GM18499 (cell line): ENCODE results near the gene SAMD4B.
"Not testable (repeated sequence)": the region's sequence is repeated elsewhere in the genome, so short reads cannot be mapped to it uniquely, and the experiment has no call there.

Experiments used
- ATAC-seq: cut with Tn5 transposase; IDR thresholded peaks from one replicate; pipeline ENCODE4 v1.9.1; 2021; ENCODE audit warnings: moderate number of reproducible peaks; ENCODE audit not compliant: insufficient read depth, unreplicated experiment

SAMD4B gene

GRCh38 chr19:39310558-39311311 lies 31.5 kb upstream of the SAMD4B start:
- no peak for ATAC-seq

DNA sequence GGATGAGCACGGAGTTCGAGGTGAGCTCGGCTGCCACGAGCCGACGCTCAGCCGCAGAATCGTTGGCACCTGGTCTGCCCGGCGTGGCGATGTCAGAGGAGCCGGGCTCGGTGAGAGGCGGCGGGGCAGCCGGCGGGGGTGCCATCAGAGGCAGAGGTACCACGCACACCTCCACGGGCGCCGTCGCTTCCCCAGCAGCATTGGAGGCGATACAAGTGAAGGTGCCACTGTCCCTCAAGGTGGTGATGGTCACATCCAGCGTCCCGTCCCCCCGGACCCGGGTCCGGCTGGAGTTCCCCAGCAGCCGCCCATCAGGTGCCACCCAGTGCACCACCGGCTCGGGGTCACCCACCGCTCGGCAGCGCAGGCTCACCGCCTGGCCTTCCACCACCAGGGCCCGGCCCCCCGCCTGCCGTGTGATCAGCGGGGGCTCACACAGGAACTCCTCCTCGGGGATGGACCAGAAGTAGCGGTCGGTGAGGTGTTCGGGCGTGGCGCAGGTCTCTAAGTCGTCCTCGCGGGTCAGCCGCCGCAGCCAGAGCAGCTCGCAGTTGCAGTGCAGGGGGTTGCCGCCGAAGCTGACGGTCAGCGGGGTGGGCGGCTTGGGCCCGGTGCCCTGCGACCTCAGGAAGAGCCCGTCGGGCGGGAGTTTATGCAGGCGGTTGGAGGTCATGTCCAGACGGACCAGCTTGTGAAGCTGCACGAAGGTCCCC lies 28.0 kb upstream of the SAMD4B start:
- ATAC-seq = no peak

DNA sequence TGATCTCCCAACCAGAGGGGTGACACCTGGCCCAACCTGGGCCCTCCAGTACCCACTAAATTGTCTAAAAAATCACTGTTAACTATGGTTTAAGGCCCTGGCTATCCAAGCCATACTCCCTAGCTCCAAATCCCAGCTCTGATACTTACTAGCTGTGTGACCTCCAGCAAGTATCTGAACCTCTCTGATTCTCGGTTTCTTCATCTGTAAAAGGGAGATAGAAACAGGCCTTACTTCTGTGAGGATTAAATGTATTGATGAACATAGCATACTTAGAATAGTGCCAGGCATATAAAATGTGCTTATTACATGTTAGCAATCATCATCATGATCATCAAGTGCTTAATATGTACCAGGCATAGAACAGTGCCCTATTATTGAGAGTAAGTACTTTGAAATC lies 26.3 kb upstream of the SAMD4B start:
- ATAC-seq = no peak

GRCh38 chr19:39316627-39317321 lies 25.4 kb upstream of the SAMD4B start:
- ATAC-seq = no peak

- ATAC-seq = no peak
These were observed 24.7 kb upstream of the SAMD4B start for GRCh38 chr19:39317476-39317875.

DNA sequence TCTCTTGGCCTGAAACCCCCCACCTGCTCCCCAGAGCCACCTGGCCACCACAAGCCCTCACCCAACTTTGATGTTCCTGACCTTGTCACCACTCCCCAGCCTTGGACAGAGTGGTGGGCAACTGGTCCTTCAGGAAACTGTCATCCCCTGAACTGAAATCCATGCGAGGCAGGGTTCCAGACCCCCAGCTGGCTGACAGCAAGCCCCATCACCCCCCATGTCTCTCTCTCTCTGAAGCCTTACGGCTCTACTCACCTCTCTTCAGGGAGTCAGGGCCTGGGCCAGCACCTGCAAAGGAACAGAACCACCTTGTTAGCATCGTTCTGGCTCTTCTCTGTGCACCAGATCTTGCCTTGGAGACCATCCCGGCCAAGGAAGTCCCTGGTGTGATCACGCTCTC lies 24.1 kb upstream of the SAMD4B start:
- ATAC-seq = no peak

DNA sequence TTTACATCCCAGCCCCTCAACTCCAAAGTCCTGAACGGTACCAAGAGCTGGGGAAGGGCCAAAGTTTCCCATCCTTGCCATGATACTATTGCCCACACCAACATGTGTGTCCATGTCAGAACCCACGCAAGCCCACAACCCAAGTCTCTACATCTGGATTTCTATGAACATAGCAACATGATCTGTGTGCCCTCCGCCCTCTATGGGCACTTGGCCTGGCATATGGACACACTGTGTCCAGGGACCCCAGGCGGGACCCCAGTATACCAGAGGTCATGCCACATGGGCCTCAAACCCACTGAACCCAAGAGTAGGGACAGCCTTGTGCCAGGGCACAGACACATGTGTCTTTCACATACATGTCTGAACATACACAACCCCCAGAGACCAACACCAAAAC lies 23.5 kb upstream of the SAMD4B start:
- ATAC-seq = no peak

DNA sequence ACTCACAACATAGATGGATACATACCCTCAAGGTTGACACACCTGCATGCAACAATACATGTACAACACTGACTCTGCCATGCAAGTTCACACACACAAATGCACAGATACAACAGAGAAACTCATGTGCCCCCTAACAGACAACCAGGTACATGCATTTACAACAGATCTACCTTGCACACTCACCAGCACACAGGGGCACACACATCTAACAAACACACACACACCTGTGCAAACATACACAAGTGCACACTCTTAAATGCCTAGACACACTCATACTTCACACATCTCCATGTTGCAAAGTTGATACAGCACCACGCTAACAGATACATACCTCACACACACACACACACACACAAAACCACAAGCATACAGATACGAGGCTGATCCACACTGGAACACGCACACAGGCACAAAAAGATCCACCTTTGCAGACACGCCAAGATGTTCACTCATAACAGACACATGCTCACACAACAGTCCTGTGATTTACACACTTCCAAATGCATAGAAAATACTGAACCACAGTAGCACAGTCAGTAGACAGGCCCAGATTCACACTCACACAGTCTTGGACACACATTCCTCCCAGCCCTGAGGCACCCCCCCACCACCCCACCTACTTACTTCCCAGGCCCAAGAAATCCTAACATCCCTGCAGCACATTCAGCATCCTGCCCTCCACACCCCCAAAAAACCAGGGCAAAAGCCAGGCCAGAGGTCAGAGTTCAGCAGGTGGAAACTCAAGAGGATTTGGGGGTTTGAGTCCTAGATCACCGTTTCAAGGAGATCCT lies 22.9 kb upstream of the SAMD4B start:
- no peak for ATAC-seq

- ATAC-seq = no peak
These were observed 22.4 kb upstream of the SAMD4B start for GRCh38 chr19:39319892-39320248.

- no peak for ATAC-seq
These were observed 20.9 kb upstream of the SAMD4B start for GRCh38 chr19:39321117-39321831.

DNA sequence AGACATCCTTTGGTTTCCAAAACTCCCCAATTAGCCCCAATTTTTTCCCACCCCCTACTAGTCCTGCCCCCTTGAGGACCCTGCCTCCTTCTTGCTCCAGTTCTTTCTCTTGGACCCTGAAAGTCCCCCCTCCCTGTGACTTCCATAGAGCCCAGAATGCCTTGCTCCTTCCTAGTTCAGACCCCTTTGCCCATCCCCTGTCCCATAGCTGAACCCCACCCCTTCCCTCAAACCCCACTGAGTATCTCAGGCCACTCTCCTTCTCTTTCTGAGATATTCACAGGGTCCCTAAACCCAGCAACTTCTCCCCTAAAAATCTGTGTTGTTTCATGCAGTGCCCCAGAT lies 20.4 kb upstream of the SAMD4B start:
- ATAC-seq = no peak

DNA sequence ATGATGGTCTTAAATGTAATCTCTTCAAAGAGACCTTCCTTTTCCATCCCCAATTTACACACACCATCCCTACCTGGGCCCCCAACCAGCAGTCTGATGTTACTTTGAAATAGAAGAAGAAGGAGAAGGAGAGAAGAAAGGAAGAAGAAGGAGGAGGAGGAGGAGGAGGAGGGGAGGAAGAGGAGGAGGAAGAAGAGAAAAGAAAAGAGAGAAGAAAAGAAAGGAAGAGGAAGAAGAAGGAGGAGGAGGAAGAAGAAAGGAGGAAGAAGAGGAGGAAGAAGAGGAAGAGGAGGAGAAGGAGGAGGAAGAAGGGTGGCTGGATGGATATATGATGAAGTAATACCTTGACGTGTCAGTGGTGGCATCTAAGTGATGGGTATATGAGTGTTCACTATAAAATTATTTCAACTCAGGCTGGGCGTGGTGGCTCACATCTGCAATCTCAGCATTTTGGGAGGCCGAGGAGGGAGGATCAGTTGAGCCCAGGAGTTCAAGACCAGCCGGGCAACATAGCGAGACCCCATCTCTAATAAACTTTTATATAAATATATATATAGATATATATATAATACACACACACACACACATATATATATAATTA lies 17.9 kb upstream of the SAMD4B start:
- no peak for ATAC-seq

DNA sequence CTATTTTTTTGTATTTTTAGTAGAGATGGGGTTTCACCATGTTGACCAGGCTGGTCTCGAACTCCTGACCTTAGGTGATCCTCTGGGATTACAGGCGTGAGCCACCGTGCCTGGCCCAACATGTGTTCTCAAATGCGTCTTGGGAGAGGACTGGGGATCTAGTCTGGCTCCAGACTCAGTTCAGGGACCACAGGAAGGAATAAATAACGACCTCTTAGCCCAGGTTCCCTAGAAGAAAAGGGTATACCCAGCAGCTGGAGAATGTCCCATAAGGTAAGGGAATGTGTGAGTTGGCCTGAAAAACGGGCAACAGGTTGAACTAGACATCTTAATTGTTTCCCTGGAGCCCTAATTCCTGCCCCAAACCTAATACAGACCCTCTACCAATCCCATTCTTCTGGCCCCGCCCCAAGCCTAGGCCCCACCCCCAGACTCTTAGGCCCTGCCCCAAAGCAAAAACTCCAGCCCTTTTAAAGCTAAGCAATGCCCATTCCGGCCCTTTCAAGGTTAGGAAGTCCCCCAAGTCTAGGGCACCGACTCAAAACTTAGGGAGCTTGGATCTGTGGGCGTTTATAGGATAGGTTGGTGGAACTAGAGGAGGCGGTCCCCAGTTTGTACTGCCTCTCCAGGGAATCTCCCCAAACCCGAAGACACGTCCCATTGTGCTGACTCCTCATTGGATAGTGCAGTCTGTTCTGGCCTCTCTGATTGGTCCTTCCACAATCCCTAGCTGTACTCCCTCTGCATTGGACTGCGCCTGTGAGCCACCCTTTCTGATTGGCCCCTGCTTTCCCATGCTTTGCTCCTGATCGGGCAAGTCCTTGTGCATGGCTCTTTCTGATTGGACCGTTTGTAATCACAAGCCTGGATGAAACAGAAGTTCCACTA lies 16.2 kb upstream of the SAMD4B start:
- no peak for ATAC-seq

- no peak for ATAC-seq
These were observed 14.7 kb upstream of the SAMD4B start for GRCh38 chr19:39327363-39328045.

- ATAC-seq = no peak
These were observed 14.0 kb upstream of the SAMD4B start for GRCh38 chr19:39328046-39328705.

DNA sequence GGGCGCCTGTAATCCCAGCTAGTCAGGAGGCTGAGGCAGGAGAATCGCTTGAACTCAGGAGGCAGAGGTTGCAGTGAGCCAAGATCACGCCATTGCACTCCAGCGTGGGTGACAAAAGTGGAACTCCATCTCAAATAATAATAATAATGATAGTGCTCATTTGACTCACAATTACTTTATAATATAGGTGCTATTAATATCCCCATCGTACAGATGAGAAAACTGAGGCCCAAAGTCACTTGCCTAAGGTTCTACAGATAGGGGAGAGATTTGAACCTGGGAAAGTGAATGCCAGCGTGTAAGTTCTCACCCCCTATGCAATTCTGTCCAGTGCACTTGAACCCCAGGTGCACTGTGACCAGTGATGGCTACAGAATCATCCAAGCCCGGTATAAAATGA lies 12.3 kb upstream of the SAMD4B start:
- no peak for ATAC-seq

- ATAC-seq = no peak
These were observed 9.9 kb upstream of the SAMD4B start for GRCh38 chr19:39332293-39332692.

- ATAC-seq = not testable (repeated sequence)
These were observed 9.5 kb upstream of the SAMD4B start for GRCh38 chr19:39332738-39333137.
